ENCODE results near the gene DYRK2.

DYRK2 gene

GRCh38 chr12:67697967-67698366, 49.4 kb downstream of the DYRK2 start:
- peaks cover 26% of the 10 kb centered on the region for H3K4me1 ChIP-seq (ENCODE audit: low read length)
- H3K27me3 ChIP-seq (replicated peaks; ENCODE audit: insufficient read depth, low read length), result peaks cover 90% of the 10 kb centered on the region
- DNase-seq, result no peak
- no peaks in the 10 kb centered on the region for H3K36me3 ChIP-seq (replicated peaks; ENCODE audit: insufficient read depth, low read length)
- peaks cover 16% of the 10 kb centered on the region for H3F3A ChIP-seq (ENCODE audit: insufficient read depth, low read length)
- peaks cover 5% of the 10 kb centered on the region; the same call in 1 of the 2 replicates for H4K20me1 ChIP-seq (ENCODE audit: insufficient read depth, low read length)
- no peak overlapping the region for H2AFZ ChIP-seq (ENCODE audit: low read length)
- no peak overlapping the region for H3K4me3 ChIP-seq (ENCODE audit: low read length)
- H3K79me2 ChIP-seq (ENCODE audit: low read length), result no peaks in the 10 kb centered on the region
- peak overlapping the region; percentile 63 for H3K4me2 ChIP-seq (ENCODE audit: low read depth, low read length)
- H3K9me3 ChIP-seq (replicated peaks; ENCODE audit: insufficient read depth, low read length), result no peaks in the 10 kb centered on the region
- no peaks in the 10 kb centered on the region for H3K9me2 ChIP-seq (replicated peaks; ENCODE audit: insufficient read depth, low read length)
- no peak overlapping the region for H3K27ac ChIP-seq (ENCODE audit: low read length)
- no peak for TF ChIP-seq EZH2 (optimal IDR thresholded peaks at IDR 0.05; ENCODE audit: low read depth, low read length)
- TF ChIP-seq CTCF (IDR thresholded peaks at IDR 0.05; ENCODE audit: low read length), result no peak
- no peak for TF ChIP-seq EZH2phosphoT487 (IDR thresholded peaks at IDR 0.05; ENCODE audit: low read length)
- no peak overlapping the region for H3K9ac ChIP-seq (ENCODE audit: low read length)

GRCh38 chr12:67698672-67699581, 50.4 kb downstream of the DYRK2 start:
- H2AFZ ChIP-seq (ENCODE audit: low read length), result no peak overlapping the region
- H3K4me1 ChIP-seq (ENCODE audit: low read length), result peaks cover 26% of the 10 kb centered on the region
- no peak overlapping the region for H3K9ac ChIP-seq (ENCODE audit: low read length)
- no peaks in the 10 kb centered on the region for H3K36me3 ChIP-seq (replicated peaks; ENCODE audit: insufficient read depth, low read length)
- H3K4me3 ChIP-seq (ENCODE audit: low read length), result no peak overlapping the region
- peaks cover 90% of the 10 kb centered on the region for H3K27me3 ChIP-seq (replicated peaks; ENCODE audit: insufficient read depth, low read length)
- no peaks in the 10 kb centered on the region for H3K9me3 ChIP-seq (replicated peaks; ENCODE audit: insufficient read depth, low read length)
- no peaks in the 10 kb centered on the region for H3K79me2 ChIP-seq (ENCODE audit: low read length)
- peaks cover 16% of the 10 kb centered on the region for H3F3A ChIP-seq (ENCODE audit: insufficient read depth, low read length)
- DNase-seq, result peak; percentile 94
- H3K9me2 ChIP-seq (replicated peaks; ENCODE audit: insufficient read depth, low read length), result no peaks in the 10 kb centered on the region
- TF ChIP-seq CTCF (IDR thresholded peaks at IDR 0.05; ENCODE audit: low read length) (no peak), EZH2phosphoT487 (IDR thresholded peaks at IDR 0.05; ENCODE audit: low read length) (peak; percentile 96)
- H3K27ac ChIP-seq (ENCODE audit: low read length), result no peak overlapping the region
- H4K20me1 ChIP-seq (ENCODE audit: insufficient read depth, low read length), result peaks cover 5% of the 10 kb centered on the region; the same call in 1 of the 2 replicates
- peak overlapping the region; percentile 63 for H3K4me2 ChIP-seq (ENCODE audit: low read depth, low read length)

GRCh38 chr12:67701121-67701520, 52.6 kb downstream of the DYRK2 start:
- no peak overlapping the region for H3K27ac ChIP-seq (ENCODE audit: low read length)

More at GRCh38 chr12:67701121-67701520, 52.6 kb downstream of the DYRK2 start:
- H3F3A ChIP-seq (ENCODE audit: insufficient read depth, low read length), result peaks cover 16% of the 10 kb centered on the region
- H2AFZ ChIP-seq (ENCODE audit: low read length), result no peak overlapping the region
- no peak overlapping the region for H3K4me2 ChIP-seq (ENCODE audit: low read depth, low read length)
- no peak for DNase-seq
- no peak overlapping the region for H3K9ac ChIP-seq (ENCODE audit: low read length)
- no peak for TF ChIP-seq EZH2 (optimal IDR thresholded peaks at IDR 0.05; ENCODE audit: low read depth, low read length)
- TF ChIP-seq CTCF (IDR thresholded peaks at IDR 0.05; ENCODE audit: low read length), result no peak
- no peak for TF ChIP-seq EZH2phosphoT487 (IDR thresholded peaks at IDR 0.05; ENCODE audit: low read length)
- H3K36me3 ChIP-seq (replicated peaks; ENCODE audit: insufficient read depth, low read length), result no peaks in the 10 kb centered on the region
- peaks cover 5% of the 10 kb centered on the region; the same call in 1 of the 2 replicates for H4K20me1 ChIP-seq (ENCODE audit: insufficient read depth, low read length)
- H3K9me2 ChIP-seq (replicated peaks; ENCODE audit: insufficient read depth, low read length), result no peaks in the 10 kb centered on the region
- no peaks in the 10 kb centered on the region for H3K9me3 ChIP-seq (replicated peaks; ENCODE audit: insufficient read depth, low read length)
- H3K79me2 ChIP-seq (ENCODE audit: low read length), result no peaks in the 10 kb centered on the region
- H3K27me3 ChIP-seq (replicated peaks; ENCODE audit: insufficient read depth, low read length), result peaks cover 88% of the 10 kb centered on the region
- H3K4me1 ChIP-seq (ENCODE audit: low read length), result peaks cover 20% of the 10 kb centered on the region
- no peak overlapping the region for H3K4me3 ChIP-seq (ENCODE audit: low read length)
